SK-N-SH (cell line): ENCODE data around the gene PI3. TPM values are rescaled to one million over a fixed set of nuclear protein-coding genes. Genes with fewer than 3 reads are reported as not detected.

Experiments
- CTCF ChIA-PET: fragments of 300-600, 350-600 bp; formaldehyde crosslinking; extraction: SDS; loops from one replicate; lab custom pipeline; 2021; lab: Yijun Ruan, JAX
- POLR2A ChIA-PET: fragments of 350-600 bp; sonication (Branson Sonifier 250); formaldehyde crosslinking; extraction: SDS; loops from one replicate; lab custom pipeline; 2020; ENCODE audit warnings: antibody characterized with exemption, inconsistent platforms; lab: Yijun Ruan, JAX
- DNase-seq: peaks from one replicate; pipeline ENCODE4 v3.0.0; 2012
- H2AFZ ChIP-seq: fragments of 200-600 bp; sonication (generic); 2 replicates; pipeline ENCODE4 v1.8.1; 2016; ENCODE audit warnings: antibody characterized with exemption, mild to moderate bottlenecking, low read depth
- H3F3A ChIP-seq: fragments of 200-600 bp; sonication (generic); replicated peaks from 2 replicates; pipeline ENCODE3; 2016; ENCODE audit warnings: antibody characterized with exemption, mild to moderate bottlenecking; ENCODE audit not compliant: insufficient read depth
- H3K27ac ChIP-seq, 2 experiments: fragments of 200-500 bp in 1 of 2; fragments of 200-600 bp in 1 of 2; sonication (Bioruptor generic) in 1 of 2; sonication (generic), shearing (Covaris generic) in 1 of 2; 2 replicates each; pipeline versions ENCODE4 v1.5.1 to v1.6.1; 2014 to 2016; ENCODE audit warnings: low read depth in 2 of 2, inconsistent platforms in 1 of 2, low read length in 1 of 2, mild to moderate bottlenecking in 1 of 2, mixed read lengths in 1 of 2
- H3K27me3 ChIP-seq: fragments of 200-600 bp; sonication (generic), shearing (Covaris generic); 2 replicates; pipeline ENCODE4 v1.6.1; 2016; ENCODE audit warnings: mixed run types; ENCODE audit not compliant: insufficient read depth
- H3K36me3 ChIP-seq, 2 experiments: fragments of 200-500 bp in 1 of 2; fragments of 200-600 bp in 1 of 2; sonication (Bioruptor generic) in 1 of 2; sonication (generic) in 1 of 2; replicated peaks in 1 of 2; 2 replicates each; pipeline versions ENCODE3 to v1.5.1; 2014 to 2016; ENCODE audit warnings: low read length in 1 of 2, mild to moderate bottlenecking in 1 of 2; ENCODE audit not compliant: insufficient read depth in 2 of 2, control insufficient read depth in 1 of 2
- H3K4me1 ChIP-seq, 2 experiments: fragments of 200-500 bp in 1 of 2; fragments of 200-600 bp in 1 of 2; sonication (Bioruptor generic) in 1 of 2; sonication (generic), shearing (Covaris generic) in 1 of 2; 2 replicates each; pipeline versions ENCODE4 v1.5.1 to v1.6.1; 2014 to 2016; ENCODE audit warnings: low read depth in 1 of 2, low read length in 1 of 2, mixed run types in 1 of 2; ENCODE audit not compliant: insufficient read depth in 2 of 2, control insufficient read depth in 1 of 2
- H3K4me2 ChIP-seq: fragments of 200-600 bp; sonication (generic), shearing (Covaris generic); 2 replicates; pipeline ENCODE4 v1.6.1; 2017; ENCODE audit warnings: mixed run types
- H3K4me3 ChIP-seq, 2 experiments: fragments of 200-500 bp in 1 of 2; fragments of 200-600 bp in 1 of 2; sonication (Bioruptor generic) in 1 of 2; sonication (generic), shearing (Covaris generic) in 1 of 2; 2 replicates each; pipeline versions ENCODE4 v1.5.1 to v1.8.1; 2014 to 2016; ENCODE audit warnings: low read depth in 2 of 2, inconsistent platforms in 1 of 2, low read length in 1 of 2, mild to moderate bottlenecking in 1 of 2, mixed read lengths in 1 of 2, moderate library complexity in 1 of 2
- H3K79me2 ChIP-seq: fragments of 200-600 bp; sonication (generic); 2 replicates; pipeline ENCODE4 v1.8.1; 2017; ENCODE audit warnings: mild to moderate bottlenecking; ENCODE audit not compliant: insufficient read depth
- H3K9ac ChIP-seq: fragments of 200-600 bp; sonication (generic); 2 replicates; pipeline ENCODE4 v1.6.1; 2017; ENCODE audit warnings: mixed run types
- H3K9me2 ChIP-seq: fragments of 200-600 bp; sonication (generic); 2 replicates; pipeline ENCODE4 v1.6.1; 2017; ENCODE audit warnings: mixed run types
- H3K9me3 ChIP-seq: fragments of 200-600 bp; sonication (generic); 2 replicates; pipeline ENCODE4 v1.6.1; 2017; ENCODE audit warnings: mixed run types, mild to moderate bottlenecking, moderate library complexity
- H4K20me1 ChIP-seq: fragments of 200-600 bp; sonication (generic); 2 replicates; pipeline ENCODE4 v1.6.1; 2017; ENCODE audit warnings: mild to moderate bottlenecking, mixed run types; ENCODE audit not compliant: insufficient read depth
- EP300 ChIP-seq, 2 experiments: IDR thresholded peaks; 2 replicates each; pipeline versions ENCODE4 v1.4.0 to v1.6.1; 2012; ENCODE audit warnings: borderline replicate concordance in 1 of 2, low read depth in 1 of 2, low read length in 1 of 2
- EZH2phosphoT487 ChIP-seq: fragments of 200-600 bp; sonication (generic); IDR thresholded peaks from 2 replicates; pipeline ENCODE4 v1.6.1; 2017; ENCODE audit warnings: low read depth, mixed run types, mild to moderate bottlenecking, antibody characterized with exemption, moderate library complexity, borderline replicate concordance
- FOXJ3 ChIP-seq: sonication (generic); formaldehyde crosslinking; IDR thresholded peaks from 2 replicates; pipeline ENCODE4 v1.5.1; 2020; ENCODE audit warnings: mild to moderate bottlenecking, missing genetic modification reagents
- GATA2 ChIP-seq: sonication (generic); formaldehyde crosslinking; IDR thresholded peaks from 2 replicates; pipeline ENCODE4 v1.5.0; 2020; ENCODE audit warnings: mild to moderate bottlenecking, missing genetic modification reagents
- JUND ChIP-seq: IDR thresholded peaks from 2 replicates; pipeline ENCODE4 v1.4.0; 2012
- NRF1 ChIP-seq: IDR thresholded peaks from 2 replicates; pipeline ENCODE4 v1.6.1; 2012; ENCODE audit warnings: low read depth, mild to moderate bottlenecking, low read length
- PBX3 ChIP-seq: IDR thresholded peaks from 2 replicates; pipeline ENCODE4; 2012
- RAD21 ChIP-seq: IDR thresholded peaks from 2 replicates; pipeline ENCODE4 v1.6.1; 2012; ENCODE audit warnings: mild to moderate bottlenecking, low read length
- RCOR1 ChIP-seq: fragments of 150-350 bp; IDR thresholded peaks from 2 replicates; pipeline ENCODE4 v1.6.1; 2017; ENCODE audit warnings: antibody characterized with exemption, low read length
- TAF1 ChIP-seq: IDR thresholded peaks from 2 replicates; pipeline ENCODE4 v1.6.1; 2012; ENCODE audit warnings: low read depth, mild to moderate bottlenecking, low read length, moderate library complexity, borderline replicate concordance
- TEAD4 ChIP-seq: IDR thresholded peaks from 2 replicates; pipeline ENCODE4 v1.4.0; 2012; ENCODE audit warnings: mild to moderate bottlenecking, borderline replicate concordance; ENCODE audit not compliant: insufficient read depth
- USF1 ChIP-seq: IDR thresholded peaks from 2 replicates; pipeline ENCODE4 v1.4.0; 2012; ENCODE audit warnings: low read depth, borderline replicate concordance
- USF2 ChIP-seq: fragments of 150-350 bp; IDR thresholded peaks from 2 replicates; pipeline ENCODE4 v1.6.1; 2017; ENCODE audit warnings: antibody characterized with exemption, low read length, low read depth, borderline replicate concordance
- ZBTB33 ChIP-seq: IDR thresholded peaks from 2 replicates; pipeline ENCODE4 v1.4.0; 2012; ENCODE audit warnings: low read depth, borderline replicate concordance
- WGBS: methylation state at CpG from one replicate; pipeline ENCODE4 v1.1.6; 2017; ENCODE audit warnings: low lambda C conversion rate; 5-methylcytosine and 5-hydroxymethylcytosine counted together
- polyA plus RNA-seq, 3 experiments: library from polyadenylated mRNA; depleted of rRNA; stranded (reverse); fragments of >200 nt; gene quantifications; 2 replicates each; pipeline ENCODE4 v1.2.3, GENCODE V29; 2012
- TF ChIP-seq, protein P1 (sequence below): fragments of 200-600 bp; sonication (generic); IDR thresholded peaks from 2 replicates; pipeline ENCODE4 v1.6.1; 2017; ENCODE audit warnings: antibody characterized with exemption, mild to moderate bottlenecking, moderate library complexity

PI3 gene
- polyA plus RNA-seq, 1 of the 3 experiments (the other 2 are of a cell fraction) = 0.12 TPM

DNA sequence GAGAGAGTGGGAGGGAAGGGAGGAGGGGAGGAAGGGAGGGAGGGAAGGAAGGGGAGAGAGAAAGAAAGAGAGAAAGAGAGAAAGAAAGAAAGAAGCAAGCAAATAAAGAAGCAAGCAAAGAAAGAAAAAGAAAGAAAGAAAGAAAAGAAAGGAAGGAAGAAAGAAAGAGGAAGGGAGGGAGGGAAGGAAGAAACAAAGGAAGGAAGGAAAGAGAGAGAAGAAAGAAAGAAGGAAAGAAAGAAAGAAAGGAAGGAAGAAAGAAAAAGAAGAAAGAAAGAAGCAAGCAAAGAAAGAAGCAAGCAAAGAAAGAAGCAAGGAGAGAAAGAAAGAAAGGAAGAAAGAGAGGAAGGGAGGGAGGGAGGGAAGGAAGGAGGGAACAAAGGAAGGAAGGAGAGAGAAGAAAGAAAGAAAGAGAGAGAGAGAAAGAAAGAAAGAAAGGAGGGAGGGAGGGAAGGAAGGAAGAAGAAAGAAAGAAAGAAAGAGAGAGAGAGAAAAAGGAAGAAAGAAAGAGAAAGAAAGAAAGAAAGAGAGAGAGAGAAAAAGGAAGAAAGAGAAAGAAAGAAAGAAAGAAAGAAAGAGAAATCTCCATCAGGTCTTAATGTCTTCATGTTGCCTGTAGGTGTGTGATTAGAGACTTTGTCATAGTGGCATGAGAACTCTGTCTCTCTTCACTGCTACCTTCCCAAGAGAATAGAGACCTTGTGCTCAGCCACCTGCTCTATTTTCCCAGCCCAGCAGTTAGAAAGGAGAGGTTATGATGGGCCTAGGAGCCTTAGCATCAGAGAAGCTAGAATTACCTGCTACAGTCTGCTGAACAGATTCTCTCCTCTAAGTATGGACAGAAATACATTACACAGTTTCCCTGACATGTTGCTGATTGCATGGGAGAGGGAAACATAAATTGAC lies 37.1 kb downstream of the PI3 start:
- Histone ChIP-seq H3K9me3 (no peaks in the 10 kb centered on the region), H3K36me3 (no peaks in the 10 kb centered on the region), H4K20me1 (no peaks in the 10 kb centered on the region), H3K27ac (no peak overlapping the region), H3K4me2 (no peak overlapping the region), H3F3A (no peaks in the 10 kb centered on the region), H3K27me3 (no peaks in the 10 kb centered on the region; the same call in 1 of the 2 replicates), H3K4me1 (no peaks in the 10 kb centered on the region), H3K4me3 (no peak overlapping the region), H3K79me2 (no peaks in the 10 kb centered on the region), H3K9ac (no peak overlapping the region), H3K9me2 (no peaks in the 10 kb centered on the region), H2AFZ (no peak overlapping the region)
- POLR2A ChIA-PET = no interaction called here
- CTCF ChIA-PET = no interaction called here
- DNase-seq = no peak
- no peak for TF ChIP-seq TEAD4

DNA sequence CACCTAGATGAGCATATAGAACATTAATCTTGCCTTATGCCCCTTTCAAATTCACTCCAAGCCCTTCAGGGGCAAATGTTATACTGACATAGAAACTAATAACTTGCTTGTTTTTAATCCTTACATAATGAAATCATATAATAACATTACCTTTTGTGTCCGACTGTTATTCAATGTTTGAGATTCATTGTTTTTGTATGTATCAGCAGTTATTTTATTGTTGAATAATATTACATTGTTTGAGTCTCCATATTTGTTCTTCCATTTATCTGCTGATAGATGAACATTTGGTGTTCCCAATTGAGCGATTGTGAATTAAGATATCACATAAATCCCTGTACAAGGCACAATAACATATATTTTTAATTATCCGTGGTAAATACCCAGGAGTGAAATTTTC lies 38.1 kb downstream of the PI3 start:
- no peak overlapping the region for H3K27ac ChIP-seq
- H3K79me2 ChIP-seq = no peaks in the 10 kb centered on the region
- no peak for DNase-seq
- no peaks in the 10 kb centered on the region for H3K9me2 ChIP-seq
- ChIA-PET CTCF (no interaction called here), POLR2A (no interaction called here)
- no peak overlapping the region for H3K4me3 ChIP-seq
- H4K20me1 ChIP-seq = no peaks in the 10 kb centered on the region
- TF ChIP-seq TEAD4 (no peak), FOXJ3 (CRISPR knock-in tag) (no peak), PBX3 (no peak), EP300 (IDR thresholded peaks at IDR 0.05; ENCODE audit: borderline replicate concordance in 1 of 2, low read depth in 1 of 2, low read length in 1 of 2) (no peak), RCOR1 (no peak), JUND (no peak), TAF1 (no peak), USF2 (no peak), GATA2 (CRISPR knock-in tag) (no peak), EZH2phosphoT487 (no peak), ZBTB33 (no peak), USF1 (no peak), RAD21 (no peak), NRF1 (no peak)
- TF ChIP-seq, protein P1, sequence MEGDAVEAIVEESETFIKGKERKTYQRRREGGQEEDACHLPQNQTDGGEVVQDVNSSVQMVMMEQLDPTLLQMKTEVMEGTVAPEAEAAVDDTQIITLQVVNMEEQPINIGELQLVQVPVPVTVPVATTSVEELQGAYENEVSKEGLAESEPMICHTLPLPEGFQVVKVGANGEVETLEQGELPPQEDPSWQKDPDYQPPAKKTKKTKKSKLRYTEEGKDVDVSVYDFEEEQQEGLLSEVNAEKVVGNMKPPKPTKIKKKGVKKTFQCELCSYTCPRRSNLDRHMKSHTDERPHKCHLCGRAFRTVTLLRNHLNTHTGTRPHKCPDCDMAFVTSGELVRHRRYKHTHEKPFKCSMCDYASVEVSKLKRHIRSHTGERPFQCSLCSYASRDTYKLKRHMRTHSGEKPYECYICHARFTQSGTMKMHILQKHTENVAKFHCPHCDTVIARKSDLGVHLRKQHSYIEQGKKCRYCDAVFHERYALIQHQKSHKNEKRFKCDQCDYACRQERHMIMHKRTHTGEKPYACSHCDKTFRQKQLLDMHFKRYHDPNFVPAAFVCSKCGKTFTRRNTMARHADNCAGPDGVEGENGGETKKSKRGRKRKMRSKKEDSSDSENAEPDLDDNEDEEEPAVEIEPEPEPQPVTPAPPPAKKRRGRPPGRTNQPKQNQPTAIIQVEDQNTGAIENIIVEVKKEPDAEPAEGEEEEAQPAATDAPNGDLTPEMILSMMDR = no peak
- H3F3A ChIP-seq = no peaks in the 10 kb centered on the region
- H3K9me3 ChIP-seq = no peaks in the 10 kb centered on the region
- H2AFZ ChIP-seq = no peak overlapping the region
- H3K4me1 ChIP-seq = no peaks in the 10 kb centered on the region
- WGBS = 3% methylated on average over 3 of the region's 3 CpGs
- no peak overlapping the region for H3K9ac ChIP-seq
- H3K36me3 ChIP-seq = no peaks in the 10 kb centered on the region
- no peak overlapping the region for H3K4me2 ChIP-seq
- H3K27me3 ChIP-seq = no peaks in the 10 kb centered on the region; the same call in 1 of the 2 replicates
